Nephron (organoid): ENCODE results near the gene PLSCR3.

ENCODE experiments used
- H3K27ac Mint-ChIP-seq, 3 experiments: 2 replicates each; pipeline ENCODE4 v1.8.0; 2020; ENCODE audit warnings: mixed read lengths in 3 of 3, mild to moderate bottlenecking in 2 of 3, moderate library complexity in 1 of 3
- H3K27me3 Mint-ChIP-seq: 2 replicates; pipeline ENCODE4 v1.8.0; 2021; ENCODE audit warnings: low read depth, mild to moderate bottlenecking, moderate library complexity, mixed read lengths
- H3K36me3 Mint-ChIP-seq: 2 replicates; pipeline ENCODE4 v1.8.0; 2020; ENCODE audit warnings: low read depth, mixed read lengths
- H3K4me1 Mint-ChIP-seq: 2 replicates; pipeline ENCODE4 v1.8.0; 2020; ENCODE audit warnings: mixed read lengths
- H3K4me3 Mint-ChIP-seq, 3 experiments: 2 replicates each; pipeline ENCODE4 v1.8.0; 2020; ENCODE audit warnings: mild to moderate bottlenecking in 3 of 3, mixed read lengths in 3 of 3, moderate library complexity in 2 of 3
- H3K9me3 Mint-ChIP-seq: 2 replicates; pipeline ENCODE4 v1.8.0; 2020; ENCODE audit warnings: mixed read lengths
- TF ChIP-seq, protein P1 (sequence below), 3 experiments: fragments of 200-600 bp; sonication (generic); IDR thresholded peaks; one replicate each; pipeline ENCODE4 v1.5.0; 2021; ENCODE audit warnings: antibody characterized with exemption in 3 of 3; ENCODE audit not compliant: unreplicated experiment in 3 of 3

The PLSCR3 gene

DNA sequence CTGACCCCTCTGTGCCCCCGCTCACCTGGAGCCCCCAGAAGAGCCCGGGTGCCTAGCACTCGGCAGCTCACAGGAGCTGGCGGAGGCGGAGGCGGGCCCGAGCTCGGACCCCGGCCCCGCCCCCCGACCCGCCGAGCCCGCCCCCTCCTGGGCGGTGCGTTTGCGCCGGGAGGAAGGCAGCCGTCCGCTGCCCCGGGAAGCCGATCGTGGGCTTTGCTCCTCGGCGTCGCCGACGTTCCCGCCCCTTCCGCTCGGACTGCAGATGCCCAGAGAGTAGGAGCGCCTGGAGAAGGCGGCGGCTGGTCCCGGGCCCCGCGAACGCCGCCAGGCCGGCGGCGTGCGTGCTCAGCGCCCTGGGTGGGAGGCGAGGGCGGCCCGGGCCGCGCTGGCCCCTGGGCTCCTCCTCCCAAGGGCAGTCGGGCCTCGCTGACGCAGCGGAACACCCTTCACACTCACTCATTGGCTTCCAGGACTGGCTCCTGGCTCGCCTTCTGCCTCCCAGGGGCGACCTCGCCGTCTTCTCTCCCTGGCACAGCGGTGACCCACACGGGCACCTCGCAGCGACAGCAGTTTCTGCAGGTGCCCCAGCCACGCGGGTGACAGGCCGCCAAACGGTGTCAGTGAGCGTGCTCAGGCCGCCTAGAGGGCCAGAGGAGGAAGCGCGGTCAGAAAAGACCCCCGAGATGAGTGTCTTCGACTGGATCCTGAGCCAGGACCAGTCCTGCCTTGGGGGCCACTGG, at the start of gene PLSCR3:
TSS of gene PLSCR3 (minus strand) at position 74 of the 740 bp plus-strand sequence. CDS start 415 bp downstream, outside the sequence.
- no peaks in the 10 kb centered on the region for H3K27me3 Mint-ChIP-seq
- peak within 1 kb of the TSS; percentile 90 to 96 (median 93) for H3K27ac Mint-ChIP-seq
- peak within 1 kb of the TSS; percentile 97 to 98 (median 97) for H3K4me3 Mint-ChIP-seq
- TF ChIP-seq, protein P1, sequence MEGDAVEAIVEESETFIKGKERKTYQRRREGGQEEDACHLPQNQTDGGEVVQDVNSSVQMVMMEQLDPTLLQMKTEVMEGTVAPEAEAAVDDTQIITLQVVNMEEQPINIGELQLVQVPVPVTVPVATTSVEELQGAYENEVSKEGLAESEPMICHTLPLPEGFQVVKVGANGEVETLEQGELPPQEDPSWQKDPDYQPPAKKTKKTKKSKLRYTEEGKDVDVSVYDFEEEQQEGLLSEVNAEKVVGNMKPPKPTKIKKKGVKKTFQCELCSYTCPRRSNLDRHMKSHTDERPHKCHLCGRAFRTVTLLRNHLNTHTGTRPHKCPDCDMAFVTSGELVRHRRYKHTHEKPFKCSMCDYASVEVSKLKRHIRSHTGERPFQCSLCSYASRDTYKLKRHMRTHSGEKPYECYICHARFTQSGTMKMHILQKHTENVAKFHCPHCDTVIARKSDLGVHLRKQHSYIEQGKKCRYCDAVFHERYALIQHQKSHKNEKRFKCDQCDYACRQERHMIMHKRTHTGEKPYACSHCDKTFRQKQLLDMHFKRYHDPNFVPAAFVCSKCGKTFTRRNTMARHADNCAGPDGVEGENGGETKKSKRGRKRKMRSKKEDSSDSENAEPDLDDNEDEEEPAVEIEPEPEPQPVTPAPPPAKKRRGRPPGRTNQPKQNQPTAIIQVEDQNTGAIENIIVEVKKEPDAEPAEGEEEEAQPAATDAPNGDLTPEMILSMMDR (IDR thresholded peaks at IDR 0.05; ENCODE audit: unreplicated experiment in 3 of 3): peak; percentile 65 to 70 (median 69)
- H3K36me3 Mint-ChIP-seq: peaks cover 19% of the 10 kb centered on the region
- H3K9me3 Mint-ChIP-seq: no peaks in the 10 kb centered on the region
- peaks cover 6% of the 10 kb centered on the region for H3K4me1 Mint-ChIP-seq

- Mint-ChIP-seq H3K36me3 (peaks cover 4% of the 10 kb centered on the region), H3K4me1 (peaks cover 72% of the 10 kb centered on the region), H3K4me3 (peak overlapping the region; percentile 82 to 94 (median 86)), H3K27ac (peak overlapping the region; percentile 66 to 86 (median 85)), H3K27me3 (peaks cover 4% of the 10 kb centered on the region), H3K9me3 (no peaks in the 10 kb centered on the region)
- TF ChIP-seq, protein P1 (IDR thresholded peaks at IDR 0.05; ENCODE audit: unreplicated experiment in 3 of 3): no peak
These were observed 49.5 kb upstream of the PLSCR3 start for GRCh38 chr17:7443499-7444485.

GRCh38 chr17:7442142-7442541, 47.8 kb upstream of the PLSCR3 start:
- Mint-ChIP-seq H3K4me1 (peaks cover 75% of the 10 kb centered on the region), H3K27ac (peak overlapping the region; percentile 97 to 99 (median 99)), H3K36me3 (no peaks in the 10 kb centered on the region), H3K9me3 (no peaks in the 10 kb centered on the region), H3K4me3 (peak overlapping the region; percentile 54 to 98 (median 68)), H3K27me3 (peaks cover 9% of the 10 kb centered on the region)
- TF ChIP-seq, protein P1 (IDR thresholded peaks at IDR 0.05; ENCODE audit: unreplicated experiment in 3 of 3): no peak

DNA sequence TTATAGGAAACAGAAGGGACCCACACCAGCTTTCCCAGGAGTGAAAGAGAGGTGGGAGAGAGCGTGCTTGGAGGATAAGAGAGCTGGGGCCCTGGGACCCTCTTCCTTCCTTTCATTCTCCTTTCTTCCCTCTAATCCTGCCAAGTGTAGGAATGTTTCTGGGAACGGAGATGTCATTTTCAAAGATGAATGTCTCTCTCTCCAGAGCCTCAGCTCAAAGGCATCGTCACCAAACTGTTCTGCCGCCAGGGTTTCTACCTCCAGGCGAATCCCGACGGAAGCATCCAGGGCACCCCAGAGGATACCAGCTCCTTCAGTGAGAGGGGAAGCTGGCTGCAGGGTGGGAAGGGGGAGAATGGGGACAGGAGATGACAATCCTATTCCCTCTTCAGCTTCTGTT, 46.9 kb upstream of the PLSCR3 start:
- Mint-ChIP-seq H3K27ac (peak overlapping the region; percentile 97 to 99 (median 99)), H3K4me1 (peaks cover 71% of the 10 kb centered on the region), H3K27me3 (peaks cover 16% of the 10 kb centered on the region), H3K9me3 (no peaks in the 10 kb centered on the region), H3K4me3 (peak overlapping the region; percentile 97 to 99 (median 98)), H3K36me3 (no peaks in the 10 kb centered on the region)
- TF ChIP-seq, protein P1 (IDR thresholded peaks at IDR 0.05; ENCODE audit: unreplicated experiment in 3 of 3): no peak

DNA sequence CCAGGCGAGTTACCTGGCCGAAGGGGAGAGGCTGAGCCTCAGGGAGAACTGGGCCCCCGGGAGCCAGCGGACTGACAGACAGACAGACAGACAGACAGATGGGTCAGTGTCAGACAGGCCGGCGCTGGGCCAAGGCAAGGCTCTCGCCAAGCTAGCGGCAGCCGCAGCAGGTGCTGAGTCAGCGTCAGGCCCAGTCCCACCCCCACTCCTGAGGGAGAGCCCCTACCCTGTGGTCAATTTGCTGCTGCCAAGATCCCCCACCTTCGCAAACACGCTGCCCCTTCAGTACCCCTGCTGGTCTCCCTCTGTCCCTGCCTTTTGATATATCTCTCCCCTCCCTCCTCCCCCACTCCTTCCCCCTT, 46.5 kb upstream of the PLSCR3 start:
- TF ChIP-seq, protein P1 (IDR thresholded peaks at IDR 0.05; ENCODE audit: unreplicated experiment in 3 of 3): peak in 2 of 3 experiments; percentile 22 to 26
- H3K9me3 Mint-ChIP-seq: no peaks in the 10 kb centered on the region
- H3K27ac Mint-ChIP-seq: peak overlapping the region; percentile 97 to 99 (median 99)
- H3K4me3 Mint-ChIP-seq: peak overlapping the region; percentile 97 to 99 (median 98)
- H3K36me3 Mint-ChIP-seq: no peaks in the 10 kb centered on the region
- peaks cover 20% of the 10 kb centered on the region for H3K27me3 Mint-ChIP-seq
- peaks cover 67% of the 10 kb centered on the region for H3K4me1 Mint-ChIP-seq
